K562 (cell line): ENCODE results near the gene ZMYND19. TPM values are rescaled to one million over a fixed set of nuclear protein-coding genes. Genes with fewer than 3 reads are reported as not detected.

ENCODE experiments used
- CTCFL ChIP-seq: IDR thresholded peaks from 2 replicates; pipeline ENCODE4 v1.6.1; 2011; ENCODE audit warnings: borderline replicate concordance, low read depth, mild to moderate bottlenecking, moderate library complexity, low read length; ENCODE audit not compliant: insufficient read depth, poor library complexity, severe bottlenecking
- JUND ChIP-seq, 2 experiments: IDR thresholded peaks; 2 replicates in 1 of 2; 3 replicates in 1 of 2; pipeline ENCODE4 v1.6.1; 2011; ENCODE audit warnings: borderline replicate concordance in 2 of 2, low read depth in 2 of 2, low read length in 2 of 2, improper control_type of control experiment in 1 of 2, missing biosample characterization in 1 of 2, missing genetic modification characterization in 1 of 2, missing genetic modification reagents in 1 of 2
- KAT2B ChIP-seq: IDR thresholded peaks from one replicate; pipeline ENCODE4 v1.6.1; 2012; ENCODE audit warnings: low read depth, mild to moderate bottlenecking, control low read depth, inconsistent platforms, low read length, moderate library complexity
- KDM5B ChIP-seq: fragments of 200-600 bp; sonication (generic); IDR thresholded peaks from 2 replicates; pipeline ENCODE4 v1.6.1; 2012; ENCODE audit warnings: low read depth, mild to moderate bottlenecking, moderate library complexity, low read length, control low read depth, inconsistent platforms; ENCODE audit not compliant: insufficient replicate concordance
- MECOM ChIP-seq: fragments of 250-450 bp; sonication (Bioruptor Pico); IDR thresholded peaks from 2 replicates; pipeline ENCODE4 v1.8.0; 2022; ENCODE audit warnings: inconsistent platforms
- MTA3 ChIP-seq: fragments of 450-650 bp; formaldehyde crosslinking; IDR thresholded peaks from 2 replicates; pipeline ENCODE4 v1.6.1; 2017; ENCODE audit warnings: mild to moderate bottlenecking, borderline replicate concordance
- NKRF ChIP-seq: fragments of 450-650 bp; IDR thresholded peaks from 2 replicates; pipeline ENCODE4 v1.6.1; 2016; ENCODE audit warnings: borderline replicate concordance
- PBX2 ChIP-seq, 2 experiments: IDR thresholded peaks in 1 of 2; conservative IDR thresholded peaks in 1 of 2; 2 replicates each; pipeline ENCODE4 v1.6.1; 2016; ENCODE audit warnings: low read depth in 2 of 2, mild to moderate bottlenecking in 1 of 2, missing compliant biosample characterization in 1 of 2, missing genetic modification characterization in 1 of 2, moderate library complexity in 1 of 2
- SIN3A ChIP-seq, 2 experiments: fragments of 150-350 bp in 1 of 2; IDR thresholded peaks; 2 replicates each; pipeline ENCODE4 v1.6.1; 2011 to 2016; ENCODE audit warnings: borderline replicate concordance in 2 of 2, low read depth in 2 of 2, low read length in 2 of 2, mild to moderate bottlenecking in 2 of 2, moderate library complexity in 2 of 2; ENCODE audit not compliant: control insufficient read depth in 1 of 2
- SIN3B ChIP-seq: fragments of 450-650 bp; IDR thresholded peaks from 2 replicates; pipeline ENCODE4 v1.6.1; 2017; ENCODE audit warnings: low read depth, mild to moderate bottlenecking, moderate library complexity
- THAP12 ChIP-seq: fragments of 250-450 bp; sonication (Bioruptor Pico); IDR thresholded peaks from 2 replicates; pipeline ENCODE4 v1.9.0; 2021; ENCODE audit warnings: mild to moderate bottlenecking, inconsistent platforms
- VEZF1 ChIP-seq: fragments of 200-800 bp; sonication (Bioruptor generic); IDR thresholded peaks from 2 replicates; pipeline ENCODE4 v1.6.1; 2017; ENCODE audit warnings: missing genetic modification characterization, missing compliant biosample characterization
- polyA plus RNA-seq, 8 experiments: library from polyadenylated mRNA; depleted of rRNA in 4 of 8; stranded (reverse) in 5 of 8; unstranded in 3 of 8; fragments of >200 nt; fragmentation: Nextera tagmentation in 2 of 8; fragmentation: Illumina TruSeq in 1 of 8; extraction: Ambion mirVana in 2 of 8; extraction: Trizol in 1 of 8; gene quantifications; 2 replicates each; pipeline versions ENCODE4 v1.2.1 to v1.2.3, GENCODE V29; 2011 to 2014; ENCODE audit warnings: inconsistent platforms in 1 of 8, missing spikeins in 1 of 8
- total RNA-seq, 7 experiments: library from RNA; depleted of rRNA in 6 of 7; stranded (reverse); fragments of >200 nt in 6 of 7; fragmentation: Illumina TruSeq in 2 of 7; extraction: Trizol in 2 of 7; gene quantifications; 2 replicates each; pipeline versions ENCODE4 v1.2.1 to v1.2.3, GENCODE V29; 2011 to 2021; ENCODE audit warnings: low replicate concordance in 1 of 7

Gene ZMYND19
- total and polyA plus RNA-seq, 9 of the 15 experiments (the other 6 are each of a cell fraction or from before 2014, with no cell fraction given), result 1.0 to 86.7 (median 44.0) TPM

- TF ChIP-seq CTCFL (peak; percentile 87), VEZF1 (peak; percentile 77), JUND (IDR thresholded peaks at IDR 0.05; ENCODE audit: borderline replicate concordance, low read depth, low read length) (no peak), JUND (tag; IDR thresholded peaks at IDR 0.05; ENCODE audit: borderline replicate concordance, low read depth, low read length) (no peak), KAT2B (no peak), KDM5B (peak; percentile 72), MECOM (CRISPR knock-in tag) (no peak), NKRF (no peak), SIN3A (IDR thresholded peaks at IDR 0.05; ENCODE audit: borderline replicate concordance in 2 of 2, control insufficient read depth in 1 of 2, low read depth in 2 of 2, low read length in 2 of 2) (peak; percentile 33 to 34; a peak in 1 of 4 replicates), SIN3B (0 out of 2 replicates have a peak, but pooled peaks have one; percentile 90), PBX2 (CRISPR knock-in tag; IDR thresholded peaks at IDR 0.05; ENCODE audit: low read depth) (peak; percentile 32; the same call in 1 of the 2 replicates), PBX2 (tag; conservative IDR thresholded peaks at IDR 0.05; ENCODE audit: low read depth) (no peak), THAP12 (CRISPR knock-in tag) (peak; percentile 84; the same call in 1 of the 2 replicates), MTA3 (peak; percentile 47; the same call in 1 of the 2 replicates)
Measured at GRCh38 chr9:137551264-137552021, 38.9 kb downstream of the ZMYND19 start, which contains the start of gene MRPL41 (continued).
